ENCODE measurements around the gene COPS2.

DNA sequence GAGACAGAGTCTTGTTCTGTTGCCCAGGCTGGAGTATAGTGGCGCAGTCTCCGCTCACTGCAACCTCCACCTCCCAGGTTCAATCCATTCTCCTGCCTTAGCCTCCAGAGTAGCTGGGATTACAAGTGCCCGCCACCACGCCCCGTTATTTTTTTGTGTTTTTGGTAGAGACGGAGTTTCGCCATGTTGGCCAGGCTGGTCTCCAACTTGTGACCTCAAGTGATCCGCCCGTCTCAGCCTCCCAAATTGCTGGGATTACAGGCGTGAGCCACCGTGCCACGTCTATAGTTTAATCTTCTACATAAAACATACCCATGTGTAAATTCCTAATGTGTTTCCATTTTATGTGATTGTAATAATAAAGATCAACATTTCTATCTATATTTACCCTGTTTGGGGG, 16.4 kb upstream of the COPS2 start:
- TF ChIP-seq, protein P1, sequence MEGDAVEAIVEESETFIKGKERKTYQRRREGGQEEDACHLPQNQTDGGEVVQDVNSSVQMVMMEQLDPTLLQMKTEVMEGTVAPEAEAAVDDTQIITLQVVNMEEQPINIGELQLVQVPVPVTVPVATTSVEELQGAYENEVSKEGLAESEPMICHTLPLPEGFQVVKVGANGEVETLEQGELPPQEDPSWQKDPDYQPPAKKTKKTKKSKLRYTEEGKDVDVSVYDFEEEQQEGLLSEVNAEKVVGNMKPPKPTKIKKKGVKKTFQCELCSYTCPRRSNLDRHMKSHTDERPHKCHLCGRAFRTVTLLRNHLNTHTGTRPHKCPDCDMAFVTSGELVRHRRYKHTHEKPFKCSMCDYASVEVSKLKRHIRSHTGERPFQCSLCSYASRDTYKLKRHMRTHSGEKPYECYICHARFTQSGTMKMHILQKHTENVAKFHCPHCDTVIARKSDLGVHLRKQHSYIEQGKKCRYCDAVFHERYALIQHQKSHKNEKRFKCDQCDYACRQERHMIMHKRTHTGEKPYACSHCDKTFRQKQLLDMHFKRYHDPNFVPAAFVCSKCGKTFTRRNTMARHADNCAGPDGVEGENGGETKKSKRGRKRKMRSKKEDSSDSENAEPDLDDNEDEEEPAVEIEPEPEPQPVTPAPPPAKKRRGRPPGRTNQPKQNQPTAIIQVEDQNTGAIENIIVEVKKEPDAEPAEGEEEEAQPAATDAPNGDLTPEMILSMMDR (IDR thresholded peaks at IDR 0.05), result no peak
- TF ChIP-seq POLR2A (IDR thresholded peaks at IDR 0.05), result no peak
